ENCODE measurements around the gene ASPHD1. TPM values are rescaled to one million over a fixed set of nuclear protein-coding genes. Genes with fewer than 3 reads are reported as not detected.

The ASPHD1 gene, protein sequence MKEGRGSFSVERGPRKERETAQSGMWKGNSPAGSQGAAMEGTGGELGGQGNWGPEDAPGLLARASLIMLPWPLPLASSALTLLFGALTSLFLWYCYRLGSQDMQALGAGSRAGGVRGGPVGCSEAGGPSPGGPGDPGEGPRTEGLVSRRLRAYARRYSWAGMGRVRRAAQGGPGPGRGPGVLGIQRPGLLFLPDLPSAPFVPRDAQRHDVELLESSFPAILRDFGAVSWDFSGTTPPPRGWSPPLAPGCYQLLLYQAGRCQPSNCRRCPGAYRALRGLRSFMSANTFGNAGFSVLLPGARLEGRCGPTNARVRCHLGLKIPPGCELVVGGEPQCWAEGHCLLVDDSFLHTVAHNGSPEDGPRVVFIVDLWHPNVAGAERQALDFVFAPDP
- 3.9 TPM for polyA plus RNA-seq (2013, experiment 1 of 2)
- polyA plus RNA-seq (2013, experiment 2 of 2), result 3.7 TPM

DNA sequence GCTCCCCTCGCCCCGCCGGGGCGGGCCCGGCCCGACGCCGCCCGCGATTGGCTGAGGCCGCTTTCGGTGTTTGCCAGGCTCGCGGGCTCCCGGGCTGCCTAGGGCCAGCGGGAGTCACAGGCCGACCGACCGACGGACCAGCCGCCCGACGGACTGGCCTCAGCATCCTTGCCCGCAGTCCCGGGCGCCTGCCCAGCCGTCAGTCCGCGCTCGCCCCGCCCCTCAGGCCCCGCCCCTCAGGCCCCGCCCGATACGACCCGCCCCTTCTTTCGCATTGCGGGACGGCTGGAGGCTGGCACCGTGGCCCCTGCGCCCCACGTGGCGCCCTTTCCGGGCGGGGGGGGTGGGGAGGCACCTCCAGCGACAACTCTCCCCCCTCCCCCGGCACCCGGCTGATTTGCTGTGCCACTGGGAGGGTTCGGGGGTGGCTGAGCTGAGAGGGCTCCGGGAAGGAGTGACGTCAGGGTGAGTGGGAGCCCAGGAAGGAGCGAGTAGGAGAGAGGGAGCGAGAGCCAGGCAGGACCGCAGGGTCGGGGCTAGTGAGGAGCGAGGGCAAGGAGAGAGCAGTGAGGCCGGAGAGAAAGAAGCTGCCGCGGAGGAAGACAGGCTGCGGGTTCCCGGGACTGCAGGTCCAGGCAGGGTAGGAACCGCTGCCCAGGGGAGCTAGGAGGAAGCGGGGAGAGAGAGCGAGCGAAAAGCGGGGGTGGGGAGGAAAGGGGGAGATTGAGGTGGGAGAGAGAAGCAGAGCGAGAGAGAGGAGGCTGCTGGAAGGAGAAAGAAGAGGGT lies at the start of gene ASPHD1:
ASPHD1 (plus strand) TSS at position 387 of the 786 bp plus-strand sequence. CDS start 484 bp downstream, outside the sequence.
- Histone ChIP-seq H3K79me1 (ENCODE audit: low read length) (peaks cover 6% of the 10 kb centered on the region), H3K4me1 (ENCODE audit: control insufficient read depth, low read depth, low read length) (peaks cover 3% of the 10 kb centered on the region), H2BK120ac (ENCODE audit: low read depth, low read length) (no peak within 1 kb of the TSS), H4K8ac (ENCODE audit: low read depth, low read length) (no peak within 1 kb of the TSS), H2BK5ac (ENCODE audit: low read length) (no peak within 1 kb of the TSS), H3K27ac (ENCODE audit: low read depth, low read length) (no peak within 1 kb of the TSS), H3K36me3 (ENCODE audit: control insufficient read depth, insufficient read depth, low read length) (peaks cover 3% of the 10 kb centered on the region), H2AK5ac (ENCODE audit: low read length) (no peak within 1 kb of the TSS), H3K9ac (ENCODE audit: low read length) (peak within 1 kb of the TSS; percentile 79), H3K4me2 (ENCODE audit: low read length) (peak within 1 kb of the TSS; percentile 99), H3K23ac (ENCODE audit: low read length) (no peak within 1 kb of the TSS), H2BK15ac (replicated peaks; ENCODE audit: low read depth) (no peak within 1 kb of the TSS), H3K4me3 (ENCODE audit: low read length) (peak within 1 kb of the TSS; percentile 63), H4K5ac (ENCODE audit: low read length) (no peak within 1 kb of the TSS), H3K4ac (ENCODE audit: low read depth, low read length) (no peak within 1 kb of the TSS), H3K27me3 (ENCODE audit: insufficient read depth, low read length, poor library complexity) (no peaks in the 10 kb centered on the region), H3K56ac (ENCODE audit: low read length) (peak within 1 kb of the TSS; percentile 91), H3K18ac (ENCODE audit: low read length) (peak within 1 kb of the TSS; percentile 51), H3K79me2 (ENCODE audit: control insufficient read depth, insufficient read depth, low read length) (no peaks in the 10 kb centered on the region)
- peak; percentile 87 for DNase-seq
- no CpG with 5 or more reads among the region's 67 CpGs for whole genome bisulfite sequencing (ENCODE audit: extremely low coverage, insufficient coverage, low lambda C conversion rate)

DNA sequence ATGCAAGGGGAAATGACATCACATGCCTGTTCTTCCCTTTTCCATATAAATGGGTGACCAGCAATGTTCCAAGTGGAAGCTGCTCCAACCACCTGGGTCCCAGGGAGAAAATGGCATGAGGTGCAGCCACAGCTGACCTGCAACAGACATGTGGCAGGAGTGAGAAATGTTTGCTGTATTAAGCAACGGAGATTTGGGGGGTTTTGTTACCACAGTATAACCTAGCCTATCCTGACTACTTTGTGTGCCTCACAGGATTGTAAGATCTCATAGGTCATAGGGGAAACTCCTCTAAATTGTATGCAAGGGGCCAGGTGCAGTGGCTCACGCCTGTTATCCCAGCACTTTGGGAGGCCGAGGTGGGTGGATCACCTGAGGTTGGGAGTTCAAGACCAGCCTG lies 49.3 kb upstream of the ASPHD1 start:
- DNase-seq, result no peak
- Histone ChIP-seq H2BK5ac (ENCODE audit: low read length) (no peak overlapping the region), H3K9ac (ENCODE audit: low read length) (no peak overlapping the region), H3K27me3 (ENCODE audit: insufficient read depth, low read length, poor library complexity) (no peaks in the 10 kb centered on the region), H4K5ac (ENCODE audit: low read length) (no peak overlapping the region), H2AK5ac (ENCODE audit: low read length) (no peak overlapping the region), H3K4me2 (ENCODE audit: low read length) (no peak overlapping the region), H3K79me1 (ENCODE audit: low read length) (no peaks in the 10 kb centered on the region), H3K18ac (ENCODE audit: low read length) (no peak overlapping the region), H3K36me3 (ENCODE audit: control insufficient read depth, insufficient read depth, low read length) (no peaks in the 10 kb centered on the region), H3K56ac (ENCODE audit: low read length) (no peak overlapping the region), H3K79me2 (ENCODE audit: control insufficient read depth, insufficient read depth, low read length) (no peaks in the 10 kb centered on the region), H3K4me1 (ENCODE audit: control insufficient read depth, low read depth, low read length) (peaks cover 3% of the 10 kb centered on the region), H2BK120ac (ENCODE audit: low read depth, low read length) (no peak overlapping the region), H2BK15ac (replicated peaks; ENCODE audit: low read depth) (no peak overlapping the region), H3K23ac (ENCODE audit: low read length) (no peak overlapping the region), H3K27ac (ENCODE audit: low read depth, low read length) (no peak overlapping the region), H3K4ac (ENCODE audit: low read depth, low read length) (no peak overlapping the region), H3K4me3 (ENCODE audit: low read length) (no peak overlapping the region), H4K8ac (ENCODE audit: low read depth, low read length) (no peak overlapping the region)
- WGBS (ENCODE audit: extremely low coverage, insufficient coverage, low lambda C conversion rate), result no CpG with 5 or more reads among the region's 3 CpGs

DNA sequence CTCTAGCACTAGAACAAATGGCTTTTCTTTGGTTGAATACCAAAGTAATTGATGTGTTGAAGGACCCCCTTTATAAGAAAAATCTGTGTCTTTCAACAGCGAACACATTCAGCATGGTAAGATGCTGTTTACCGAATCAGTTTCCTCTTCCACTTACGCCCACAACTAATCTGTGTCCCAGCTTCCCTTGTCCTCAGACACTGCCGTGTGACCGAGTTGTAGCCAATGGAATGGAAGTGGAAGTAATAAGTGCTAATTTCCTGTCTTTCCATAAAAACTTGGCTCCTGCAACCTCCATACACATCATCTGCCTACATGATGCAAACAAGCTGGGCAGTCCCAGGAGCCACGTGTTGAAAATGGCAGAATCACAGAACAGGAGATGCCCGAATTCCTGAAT lies 47.6 kb upstream of the ASPHD1 start:
- Histone ChIP-seq H3K4me3 (ENCODE audit: low read length) (no peak overlapping the region), H3K79me1 (ENCODE audit: low read length) (no peaks in the 10 kb centered on the region), H3K27ac (ENCODE audit: low read depth, low read length) (no peak overlapping the region), H3K36me3 (ENCODE audit: control insufficient read depth, insufficient read depth, low read length) (no peaks in the 10 kb centered on the region), H3K56ac (ENCODE audit: low read length) (no peak overlapping the region), H2AK5ac (ENCODE audit: low read length) (no peak overlapping the region), H3K18ac (ENCODE audit: low read length) (no peak overlapping the region), H4K5ac (ENCODE audit: low read length) (no peak overlapping the region), H2BK120ac (ENCODE audit: low read depth, low read length) (no peak overlapping the region), H3K4me1 (ENCODE audit: control insufficient read depth, low read depth, low read length) (peaks cover 3% of the 10 kb centered on the region), H3K9ac (ENCODE audit: low read length) (no peak overlapping the region), H3K4ac (ENCODE audit: low read depth, low read length) (no peak overlapping the region), H4K8ac (ENCODE audit: low read depth, low read length) (no peak overlapping the region), H3K79me2 (ENCODE audit: control insufficient read depth, insufficient read depth, low read length) (no peaks in the 10 kb centered on the region), H3K27me3 (ENCODE audit: insufficient read depth, low read length, poor library complexity) (no peaks in the 10 kb centered on the region), H3K23ac (ENCODE audit: low read length) (no peak overlapping the region), H3K4me2 (ENCODE audit: low read length) (no peak overlapping the region), H2BK15ac (replicated peaks; ENCODE audit: low read depth) (no peak overlapping the region), H2BK5ac (ENCODE audit: low read length) (no peak overlapping the region)
- no peak for DNase-seq
- no CpG with 5 or more reads among the region's 7 CpGs for WGBS (ENCODE audit: extremely low coverage, insufficient coverage, low lambda C conversion rate)

DNA sequence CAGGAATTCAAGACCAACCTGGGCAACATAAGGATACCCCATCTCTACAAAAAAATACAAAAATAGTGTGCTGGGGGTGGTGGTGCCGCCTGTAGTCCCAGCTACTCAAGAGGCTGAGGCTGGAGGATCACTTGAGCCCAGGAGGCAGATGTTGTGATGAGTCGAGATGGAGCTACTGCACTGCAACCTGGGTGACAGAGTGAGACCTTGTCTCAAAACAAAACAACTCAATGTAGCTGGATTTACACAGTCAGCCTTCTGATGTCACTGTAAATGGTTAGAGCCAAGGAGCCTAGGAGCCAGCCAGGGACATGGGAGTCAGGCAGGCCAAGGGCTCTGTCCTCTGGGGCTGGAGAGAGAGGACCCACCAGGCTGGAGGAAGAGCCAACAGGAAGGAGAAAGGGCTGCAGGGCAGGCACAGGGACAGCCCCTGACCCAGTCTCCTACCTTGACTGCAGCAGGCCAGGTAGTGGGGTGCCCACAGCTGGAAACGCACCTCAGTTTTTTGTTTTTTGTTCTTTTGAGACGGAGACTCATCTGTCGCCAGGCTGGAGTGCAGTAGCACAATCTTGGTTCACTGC lies 45.7 kb upstream of the ASPHD1 start:
- no peak overlapping the region for H3K23ac ChIP-seq (ENCODE audit: low read length)
- H3K79me2 ChIP-seq (ENCODE audit: control insufficient read depth, insufficient read depth, low read length), result no peaks in the 10 kb centered on the region
- H3K36me3 ChIP-seq (ENCODE audit: control insufficient read depth, insufficient read depth, low read length), result no peaks in the 10 kb centered on the region
- H3K4me3 ChIP-seq (ENCODE audit: low read length), result no peak overlapping the region
- H3K56ac ChIP-seq (ENCODE audit: low read length), result no peak overlapping the region
- no peak overlapping the region for H3K4ac ChIP-seq (ENCODE audit: low read depth, low read length)
- H3K27me3 ChIP-seq (ENCODE audit: insufficient read depth, low read length, poor library complexity), result no peaks in the 10 kb centered on the region
- no peaks in the 10 kb centered on the region for H3K4me1 ChIP-seq (ENCODE audit: control insufficient read depth, low read depth, low read length)
- no peaks in the 10 kb centered on the region for H3K79me1 ChIP-seq (ENCODE audit: low read length)
- no peak overlapping the region for H3K4me2 ChIP-seq (ENCODE audit: low read length)
- no peak for DNase-seq
- H2AK5ac ChIP-seq (ENCODE audit: low read length), result no peak overlapping the region
- H3K9ac ChIP-seq (ENCODE audit: low read length), result no peak overlapping the region
- H2BK15ac ChIP-seq (replicated peaks; ENCODE audit: low read depth), result no peak overlapping the region
- no peak overlapping the region for H2BK120ac ChIP-seq (ENCODE audit: low read depth, low read length)
- no peak overlapping the region for H3K18ac ChIP-seq (ENCODE audit: low read length)
- H3K27ac ChIP-seq (ENCODE audit: low read depth, low read length), result no peak overlapping the region
- no peak overlapping the region for H4K5ac ChIP-seq (ENCODE audit: low read length)
- no peak overlapping the region for H2BK5ac ChIP-seq (ENCODE audit: low read length)
- no peak overlapping the region for H4K8ac ChIP-seq (ENCODE audit: low read depth, low read length)
- no CpG with 5 or more reads among the region's 5 CpGs for WGBS (ENCODE audit: extremely low coverage, insufficient coverage, low lambda C conversion rate)

DNA sequence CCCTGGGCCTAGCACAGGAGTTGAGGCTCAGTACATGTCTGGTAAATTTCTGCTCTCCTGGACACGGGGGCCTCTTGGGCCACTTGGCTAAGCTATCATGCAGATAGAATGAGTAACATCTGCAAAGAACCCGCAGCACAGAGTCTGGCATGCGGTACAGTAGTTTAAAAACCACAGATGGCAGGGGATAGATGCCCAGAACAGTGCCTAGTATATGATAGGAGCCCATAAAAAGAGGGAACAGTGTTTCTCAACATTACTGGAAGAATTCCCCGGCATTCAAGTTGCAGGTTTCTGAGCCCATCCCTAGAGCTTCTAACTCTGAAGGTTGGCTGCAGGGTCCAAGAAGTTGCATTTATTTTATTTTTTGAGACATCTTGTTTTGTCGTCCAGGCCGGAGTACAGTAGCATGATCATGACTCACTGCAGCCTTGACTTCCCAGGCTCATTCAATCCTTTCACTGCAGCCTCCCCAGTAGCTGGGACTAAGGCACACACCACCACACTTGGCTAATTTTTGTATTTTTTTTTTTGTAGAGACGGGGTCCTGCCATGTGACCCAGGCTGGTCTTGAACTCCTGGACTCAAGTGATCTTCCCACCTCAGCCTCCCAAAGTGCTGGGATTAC lies 43.0 kb upstream of the ASPHD1 start:
- peaks cover 6% of the 10 kb centered on the region for H3K79me1 ChIP-seq (ENCODE audit: low read length)
- H3K4me3 ChIP-seq (ENCODE audit: low read length), result no peak overlapping the region
- WGBS (ENCODE audit: extremely low coverage, insufficient coverage, low lambda C conversion rate), result no CpG with 5 or more reads among the region's 7 CpGs
- no peak overlapping the region for H2BK5ac ChIP-seq (ENCODE audit: low read length)
- H3K79me2 ChIP-seq (ENCODE audit: control insufficient read depth, insufficient read depth, low read length), result peaks cover 2% of the 10 kb centered on the region
- H3K56ac ChIP-seq (ENCODE audit: low read length), result no peak overlapping the region
- no peak for DNase-seq
- H2BK15ac ChIP-seq (replicated peaks; ENCODE audit: low read depth), result no peak overlapping the region
- no peak overlapping the region for H4K8ac ChIP-seq (ENCODE audit: low read depth, low read length)
- H2AK5ac ChIP-seq (ENCODE audit: low read length), result no peak overlapping the region
- no peak overlapping the region for H3K4me2 ChIP-seq (ENCODE audit: low read length)
- no peaks in the 10 kb centered on the region for H3K36me3 ChIP-seq (ENCODE audit: control insufficient read depth, insufficient read depth, low read length)
- H3K4ac ChIP-seq (ENCODE audit: low read depth, low read length), result no peak overlapping the region
- no peak overlapping the region for H3K9ac ChIP-seq (ENCODE audit: low read length)
- no peaks in the 10 kb centered on the region for H3K27me3 ChIP-seq (ENCODE audit: insufficient read depth, low read length, poor library complexity)
- no peak overlapping the region for H3K18ac ChIP-seq (ENCODE audit: low read length)
- no peak overlapping the region for H2BK120ac ChIP-seq (ENCODE audit: low read depth, low read length)
- H3K4me1 ChIP-seq (ENCODE audit: control insufficient read depth, low read depth, low read length), result no peaks in the 10 kb centered on the region
- no peak overlapping the region for H3K23ac ChIP-seq (ENCODE audit: low read length)
- no peak overlapping the region for H3K27ac ChIP-seq (ENCODE audit: low read depth, low read length)
- no peak overlapping the region for H4K5ac ChIP-seq (ENCODE audit: low read length)
